D721Med (cell line): ENCODE data around the gene TEAD3.
"Not testable (repeated sequence)": the region's sequence is repeated elsewhere in the genome, so short reads cannot be mapped to it uniquely, and the experiment has no call there.

Experiments
- DNase-seq: peaks from one replicate; pipeline ENCODE4 v3.0.0; 2011; ENCODE audit warnings: low spot score; ENCODE audit not compliant: insufficient read length
- FAIRE-seq: peaks from 2 replicates; lab custom pipeline; 2011; peaks lifted over from hg19 to GRCh38; lab: Jason Lieb, UNC
- CTCF ChIP-seq: IDR thresholded peaks from 2 replicates; pipeline ENCODE4 v1.5.1; 2012; ENCODE audit warnings: mild to moderate bottlenecking, control low read depth; ENCODE audit not compliant: insufficient read depth; ENCODE audit errors: missing control alignments

TEAD3 gene

GRCh38 chr6:35436071-35436857 lies 60.6 kb downstream of the TEAD3 start:
- FAIRE-seq (no peak), DNase-seq (no peak)
- no peak for TF ChIP-seq CTCF

- TF ChIP-seq CTCF, result no peak
- no peak for FAIRE-seq
These were observed 61.6 kb downstream of the TEAD3 start for GRCh38 chr6:35435074-35435837.

GRCh38 chr6:35432702-35433101 lies 64.2 kb downstream of the TEAD3 start:
- FAIRE-seq, DNase-seq: not testable (repeated sequence)

More at GRCh38 chr6:35435074-35435837, 61.6 kb downstream of the TEAD3 start:
- no peak for DNase-seq

- DNase-seq (no peak), FAIRE-seq (no peak)
- TF ChIP-seq CTCF, result no peak
These were observed 64.6 kb downstream of the TEAD3 start for GRCh38 chr6:35432291-35432690.

- DNase-seq (no peak), FAIRE-seq (no peak)
- no peak for TF ChIP-seq CTCF
These were observed 67.4 kb downstream of the TEAD3 start for GRCh38 chr6:35429463-35429862.

GRCh38 chr6:35428421-35429149 lies 68.3 kb downstream of the TEAD3 start:
- FAIRE-seq, result no peak
- no peak for TF ChIP-seq CTCF

GRCh38 chr6:35427851-35428321 lies 69.0 kb downstream of the TEAD3 start:
- FAIRE-seq, result no peak
- DNase-seq, result no peak
- no peak for TF ChIP-seq CTCF

More at GRCh38 chr6:35428421-35429149, 68.3 kb downstream of the TEAD3 start:
- DNase-seq, result no peak
